Colon (tissue), 2 donors: ENCODE data around the gene BTN2A1.
A peak's percentile ranks its signal among the peaks of the same experiment; 100 is the strongest.
"Not testable (repeated sequence)": the region's sequence is repeated elsewhere in the genome, so short reads cannot be mapped to it uniquely, and the experiment has no call there.

ENCODE experiments used
- FAIRE-seq: peaks from 2 replicates; lab custom pipeline; 2012; peaks lifted over from hg19 to GRCh38; lab: Jason Lieb, UNC
- donor health status: control.
- donor health status: control.

Gene BTN2A1

GRCh38 chr6:26457806-26458688 lies at the start of gene BTN2A1:
TSS of gene BTN2A1 (plus strand) at chr6:26457955. CDS start at chr6:26458637, 682 bp downstream.
- FAIRE-seq = peak; percentile 18

- FAIRE-seq = no peak
Measured at GRCh38 chr6:26408828-26409730, 48.7 kb upstream of the BTN2A1 start.

- FAIRE-seq = no peak
Measured at GRCh38 chr6:26411751-26412150, 46.0 kb upstream of the BTN2A1 start.

GRCh38 chr6:26412228-26412627 lies 45.5 kb upstream of the BTN2A1 start:
- no peak for FAIRE-seq

GRCh38 chr6:26412954-26413353 lies 44.8 kb upstream of the BTN2A1 start:
- no peak for FAIRE-seq

GRCh38 chr6:26414281-26414680 lies 43.5 kb upstream of the BTN2A1 start:
- FAIRE-seq = no peak

- FAIRE-seq = no peak
Measured at GRCh38 chr6:26415036-26415614, 42.6 kb upstream of the BTN2A1 start.

- FAIRE-seq = no peak
Measured at GRCh38 chr6:26415791-26416190, 42.0 kb upstream of the BTN2A1 start.

GRCh38 chr6:26416288-26416687 lies 41.5 kb upstream of the BTN2A1 start:
- no peak for FAIRE-seq

GRCh38 chr6:26418077-26418476 lies 39.7 kb upstream of the BTN2A1 start:
- not testable (repeated sequence) for FAIRE-seq

- FAIRE-seq = not testable (repeated sequence)
Measured at GRCh38 chr6:26418795-26419194, 39.0 kb upstream of the BTN2A1 start.

GRCh38 chr6:26420688-26421171 lies 37.0 kb upstream of the BTN2A1 start:
- no peak for FAIRE-seq

- no peak for FAIRE-seq
Measured at GRCh38 chr6:26421259-26422144, 36.3 kb upstream of the BTN2A1 start.

- no peak for FAIRE-seq
Measured at GRCh38 chr6:26422329-26422728, 35.4 kb upstream of the BTN2A1 start.

GRCh38 chr6:26426691-26427450 lies 30.9 kb upstream of the BTN2A1 start:
- FAIRE-seq = no peak

- FAIRE-seq = no peak
Measured at GRCh38 chr6:26427451-26427809, 30.3 kb upstream of the BTN2A1 start.

- FAIRE-seq = no peak
Measured at GRCh38 chr6:26428206-26428605, 29.5 kb upstream of the BTN2A1 start.

GRCh38 chr6:26430787-26431186 lies 27.0 kb upstream of the BTN2A1 start:
- no peak for FAIRE-seq

GRCh38 chr6:26431258-26432172 lies 26.2 kb upstream of the BTN2A1 start:
- FAIRE-seq = no peak
